ENCODE results near the gene SH2B3.

SH2B3 gene

DNA sequence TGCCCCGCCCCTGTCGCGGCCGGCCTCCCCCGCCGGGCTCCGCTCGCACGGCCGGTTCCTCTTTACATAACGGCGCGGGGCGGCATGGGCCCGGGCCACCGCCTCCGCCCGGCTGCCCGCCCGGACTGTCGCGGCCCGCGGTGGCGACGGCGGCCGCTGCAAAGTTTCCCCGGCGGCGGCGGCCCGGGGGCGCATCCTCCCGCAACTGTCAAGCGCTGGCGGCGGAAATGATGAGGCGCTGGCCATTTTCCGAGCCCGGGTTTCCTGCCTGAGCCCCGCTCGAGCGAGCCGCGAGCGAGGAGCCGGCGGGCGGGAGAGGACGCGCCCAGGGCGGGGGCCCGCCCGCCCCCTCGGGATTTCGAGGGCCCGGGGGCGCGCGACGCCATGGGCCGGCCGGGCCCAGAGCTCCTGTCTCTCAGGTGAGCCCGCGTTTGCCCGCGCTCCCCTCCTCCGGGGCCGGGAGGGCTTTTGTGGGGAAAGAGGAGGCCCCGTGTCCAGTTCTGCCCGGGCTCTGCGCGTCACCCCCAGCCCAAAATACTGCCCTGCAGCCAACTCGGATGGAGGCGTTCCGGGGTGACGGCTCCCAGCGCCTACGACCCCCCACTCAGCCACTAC lies at the start of gene SH2B3:
Gene SH2B3 (plus strand): TSS at position 65 of the 615 bp plus-strand sequence. CDS start 12,223 bp downstream, outside the sequence.
- TF ChIP-seq, protein P1, sequence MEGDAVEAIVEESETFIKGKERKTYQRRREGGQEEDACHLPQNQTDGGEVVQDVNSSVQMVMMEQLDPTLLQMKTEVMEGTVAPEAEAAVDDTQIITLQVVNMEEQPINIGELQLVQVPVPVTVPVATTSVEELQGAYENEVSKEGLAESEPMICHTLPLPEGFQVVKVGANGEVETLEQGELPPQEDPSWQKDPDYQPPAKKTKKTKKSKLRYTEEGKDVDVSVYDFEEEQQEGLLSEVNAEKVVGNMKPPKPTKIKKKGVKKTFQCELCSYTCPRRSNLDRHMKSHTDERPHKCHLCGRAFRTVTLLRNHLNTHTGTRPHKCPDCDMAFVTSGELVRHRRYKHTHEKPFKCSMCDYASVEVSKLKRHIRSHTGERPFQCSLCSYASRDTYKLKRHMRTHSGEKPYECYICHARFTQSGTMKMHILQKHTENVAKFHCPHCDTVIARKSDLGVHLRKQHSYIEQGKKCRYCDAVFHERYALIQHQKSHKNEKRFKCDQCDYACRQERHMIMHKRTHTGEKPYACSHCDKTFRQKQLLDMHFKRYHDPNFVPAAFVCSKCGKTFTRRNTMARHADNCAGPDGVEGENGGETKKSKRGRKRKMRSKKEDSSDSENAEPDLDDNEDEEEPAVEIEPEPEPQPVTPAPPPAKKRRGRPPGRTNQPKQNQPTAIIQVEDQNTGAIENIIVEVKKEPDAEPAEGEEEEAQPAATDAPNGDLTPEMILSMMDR (IDR thresholded peaks at IDR 0.05; ENCODE audit: insufficient read depth, low read length, poor library complexity, severe bottlenecking) = no peak
- Histone ChIP-seq H3K27me3 (replicated peaks; ENCODE audit: control insufficient read depth, insufficient read depth, low read length) (no peaks in the 10 kb centered on the region), H3K4me3 (replicated peaks; ENCODE audit: low read depth, low read length) (peak within 1 kb of the TSS; percentile 83), H3K36me3 (ENCODE audit: control insufficient read depth, insufficient read depth, low read length) (peaks cover 3% of the 10 kb centered on the region)
- DNase-seq (ENCODE audit: extremely low read depth, insufficient read length) = no peak

DNA sequence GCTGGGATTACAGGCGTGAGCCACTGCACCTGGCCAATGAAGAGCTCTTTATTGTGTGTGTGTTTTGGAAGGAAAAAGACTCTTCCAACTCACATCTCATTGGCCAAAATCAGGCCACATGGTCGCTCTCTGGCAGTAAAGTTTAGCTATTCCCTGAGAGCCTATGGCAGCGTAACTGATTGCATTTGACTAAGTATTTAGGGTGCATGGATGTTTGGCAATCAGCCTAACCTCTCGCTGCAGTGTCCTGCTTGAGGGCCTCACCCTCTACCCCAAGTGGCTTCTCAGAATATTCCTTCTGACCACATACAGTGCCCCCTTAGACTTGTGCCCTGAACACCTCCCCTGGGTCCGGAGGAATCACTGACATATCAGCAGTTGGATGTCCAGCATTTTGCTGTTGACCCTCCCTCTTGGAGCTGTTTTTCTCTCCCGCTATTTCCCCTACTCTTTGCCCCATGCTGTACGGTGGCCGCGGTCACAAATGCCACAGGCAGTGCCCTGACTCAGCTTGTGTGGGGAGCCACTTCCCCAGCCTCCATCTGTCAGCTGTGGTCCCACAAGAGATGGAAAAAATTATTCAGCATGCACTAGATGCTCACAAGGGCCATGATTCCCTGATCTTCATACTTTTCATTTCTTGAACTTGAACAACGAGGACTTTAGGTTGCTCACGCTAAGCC lies 46.4 kb upstream of the SH2B3 start:
- TF ChIP-seq, protein P1 (IDR thresholded peaks at IDR 0.05; ENCODE audit: insufficient read depth, low read length, poor library complexity, severe bottlenecking) = no peak
- no peak overlapping the region for H3K4me3 ChIP-seq (replicated peaks; ENCODE audit: low read depth, low read length)
- H3K27me3 ChIP-seq (replicated peaks; ENCODE audit: control insufficient read depth, insufficient read depth, low read length) = no peaks in the 10 kb centered on the region
- H3K36me3 ChIP-seq (ENCODE audit: control insufficient read depth, insufficient read depth, low read length) = no peaks in the 10 kb centered on the region
- no peak for DNase-seq (ENCODE audit: extremely low read depth, insufficient read length)

DNA sequence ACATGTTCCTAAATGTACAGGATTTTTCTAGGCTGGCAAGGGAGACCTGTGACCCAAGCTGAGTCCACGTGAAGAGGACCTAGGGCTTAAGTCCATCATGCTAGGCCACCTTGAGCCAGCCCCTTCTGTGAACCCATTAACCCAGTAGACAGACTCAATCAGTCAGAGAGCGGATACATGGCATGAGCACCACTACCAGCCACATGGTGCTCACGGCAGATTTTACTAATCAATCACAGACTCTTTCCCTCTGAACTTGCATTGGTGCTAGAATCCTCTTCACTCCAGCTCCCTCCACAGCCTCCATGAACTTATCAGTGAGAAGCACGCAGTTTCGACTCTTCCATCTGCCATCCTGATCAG lies 45.8 kb upstream of the SH2B3 start:
- DNase-seq (ENCODE audit: extremely low read depth, insufficient read length) = no peak
- Histone ChIP-seq H3K36me3 (ENCODE audit: control insufficient read depth, insufficient read depth, low read length) (no peaks in the 10 kb centered on the region), H3K27me3 (replicated peaks; ENCODE audit: control insufficient read depth, insufficient read depth, low read length) (no peaks in the 10 kb centered on the region), H3K4me3 (replicated peaks; ENCODE audit: low read depth, low read length) (no peak overlapping the region)
- TF ChIP-seq, protein P1 (IDR thresholded peaks at IDR 0.05; ENCODE audit: insufficient read depth, low read length, poor library complexity, severe bottlenecking) = no peak

DNA sequence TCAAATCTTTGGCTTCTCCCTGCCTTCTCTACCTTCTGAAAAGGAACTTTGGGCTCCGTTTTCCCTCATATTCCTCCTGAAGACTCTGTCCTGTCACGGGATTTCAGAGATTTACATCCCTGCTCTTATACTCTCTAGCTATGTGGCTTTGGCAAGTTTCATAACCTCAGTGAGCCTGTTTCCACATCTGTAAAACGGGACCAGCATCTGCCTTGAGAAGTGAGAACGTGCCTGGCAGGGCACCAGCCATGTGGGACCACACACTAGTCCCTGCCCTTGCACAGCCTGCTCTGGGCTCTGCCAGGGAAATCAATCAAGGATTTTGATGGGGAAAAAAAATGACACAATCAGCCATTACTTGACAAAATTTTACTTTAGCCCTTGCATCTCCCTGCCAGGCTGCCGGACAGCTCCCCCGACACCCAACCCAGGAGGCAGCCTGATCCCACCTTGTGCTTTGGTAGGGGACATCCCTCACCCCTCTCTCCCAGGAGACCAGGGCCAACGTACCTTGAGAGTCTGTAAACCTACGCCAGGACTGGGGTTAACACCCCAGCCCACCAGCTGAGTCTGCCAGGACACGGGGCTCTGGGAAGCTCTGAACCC lies 45.3 kb upstream of the SH2B3 start:
- no peak overlapping the region for H3K4me3 ChIP-seq (replicated peaks; ENCODE audit: low read depth, low read length)
- no peaks in the 10 kb centered on the region for H3K27me3 ChIP-seq (replicated peaks; ENCODE audit: control insufficient read depth, insufficient read depth, low read length)
- H3K36me3 ChIP-seq (ENCODE audit: control insufficient read depth, insufficient read depth, low read length) = no peaks in the 10 kb centered on the region
- TF ChIP-seq, protein P1 (IDR thresholded peaks at IDR 0.05; ENCODE audit: insufficient read depth, low read length, poor library complexity, severe bottlenecking) = no peak
- no peak for DNase-seq (ENCODE audit: extremely low read depth, insufficient read length)

DNA sequence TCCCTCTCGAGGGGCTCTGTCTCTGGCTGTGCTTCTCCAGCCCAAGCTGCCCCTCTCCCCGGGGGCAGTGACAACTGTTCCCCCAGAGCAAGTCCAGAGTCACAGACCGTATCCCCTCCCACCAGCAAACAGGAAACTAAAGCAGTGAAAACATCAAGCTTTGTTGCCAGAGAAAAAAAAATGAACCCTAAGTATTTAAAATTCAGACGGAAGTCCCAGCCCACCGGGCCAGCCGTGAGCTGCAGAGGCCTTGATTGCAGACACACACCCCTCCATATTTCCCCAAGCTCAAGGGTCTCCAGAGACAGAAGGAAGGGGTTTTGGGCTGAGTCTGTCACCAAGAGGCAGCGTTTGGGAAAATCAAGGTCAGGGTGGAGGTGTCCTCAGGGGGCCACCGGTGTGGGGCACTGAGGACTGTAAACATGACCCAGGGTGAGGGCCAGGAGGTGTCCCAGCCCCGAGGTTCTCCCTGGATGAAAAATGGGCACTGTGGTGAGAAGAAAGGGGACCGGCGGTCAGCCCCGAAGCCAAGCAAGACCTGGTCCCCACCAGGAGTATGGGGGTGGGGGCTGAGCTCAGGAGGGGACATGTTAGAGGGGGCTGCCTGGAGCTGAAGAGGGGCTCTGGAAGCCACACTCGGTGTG lies 44.5 kb upstream of the SH2B3 start:
- TF ChIP-seq, protein P1 (IDR thresholded peaks at IDR 0.05; ENCODE audit: insufficient read depth, low read length, poor library complexity, severe bottlenecking) = no peak
- H3K36me3 ChIP-seq (ENCODE audit: control insufficient read depth, insufficient read depth, low read length) = no peaks in the 10 kb centered on the region

More for the DNA sequence above, 44.5 kb upstream of the SH2B3 start:
- no peak for DNase-seq (ENCODE audit: extremely low read depth, insufficient read length)
- H3K4me3 ChIP-seq (replicated peaks; ENCODE audit: low read depth, low read length) = no peak overlapping the region
- no peaks in the 10 kb centered on the region for H3K27me3 ChIP-seq (replicated peaks; ENCODE audit: control insufficient read depth, insufficient read depth, low read length)
